Activated CD8-positive, alpha-beta T cell treated with anti-CD3 and anti-CD28 coated beads, Interleukin-2, amount 10 ng/mL, durations not matched to agents 7 days and 5 days (primary cell): ENCODE measurements around the gene KDELR3. TPM values are rescaled to one million over a fixed set of nuclear protein-coding genes. Genes with fewer than 3 reads are reported as not detected.
A peak's percentile ranks its signal among the peaks of the same experiment; 100 is the strongest.

ENCODE experiments used
- ATAC-seq: fragments of 150-1000 bp; cut with Tn5 transposase; one replicate; pipeline ENCODE4 v1.10.0; 2021; ENCODE audit warnings: moderate library complexity
- CTCF ChIA-PET: fragments of 350-600 bp; sonication (Branson Sonifier 250); formaldehyde crosslinking; loops from one replicate; lab custom pipeline; 2021; ENCODE audit warnings: antibody characterized with exemption; lab: Charles Lee
- POLR2A ChIA-PET: fragments of 350-600 bp; sonication (Branson Sonifier 250); formaldehyde crosslinking; loops from one replicate; lab custom pipeline; 2021; ENCODE audit warnings: antibody characterized with exemption; lab: Charles Lee
- DNase-seq: peaks from one replicate; pipeline ENCODE4 v3.0.0-alpha.2; 2020
- H3K27ac Mint-ChIP-seq: one replicate; pipeline ENCODE4 v1.8.0; 2021; ENCODE audit warnings: mild to moderate bottlenecking, mixed read lengths
- H3K27me3 Mint-ChIP-seq: one replicate; pipeline ENCODE4 v1.8.0; 2021; ENCODE audit warnings: low read depth, mixed read lengths
- H3K36me3 Mint-ChIP-seq: one replicate; pipeline ENCODE4 v1.8.0; 2021; ENCODE audit warnings: low read depth, mixed read lengths
- H3K4me1 Mint-ChIP-seq: one replicate; pipeline ENCODE4 v1.8.0; 2021; ENCODE audit warnings: low read depth, mixed read lengths
- H3K4me3 Mint-ChIP-seq: one replicate; pipeline ENCODE4 v1.8.0; 2021; ENCODE audit warnings: mild to moderate bottlenecking, mixed read lengths
- H3K9me3 Mint-ChIP-seq: one replicate; pipeline ENCODE4 v1.8.0; 2022; ENCODE audit warnings: mixed read lengths; ENCODE audit not compliant: insufficient read depth
- total RNA-seq, 2 experiments: library from RNA; stranded (reverse); gene quantifications; one replicate each; pipeline ENCODE4 v1.2.3, GENCODE V29; 2021

Gene KDELR3
- 1 to 10 TPM in 1 of 2 experiments, under 1 TPM in 1; 0.99 to 1.0 TPM for total RNA-seq

- POLR2A ChIA-PET, result no interaction called here
- peak; percentile 49 for DNase-seq
- CTCF ChIA-PET, result interaction anchor here (0.5 to 0.8 kb wide), 2 partner anchors 93 to 104 kb away, joined by 3 to 5 read pairs; no protein-coding TSS in a partner anchor
- Mint-ChIP-seq H3K4me3 (peak within 1 kb of the TSS; percentile 66), H3K27ac (peak within 1 kb of the TSS; percentile 34), H3K9me3 (no peaks in the 10 kb centered on the region), H3K27me3 (peaks cover 43% of the 10 kb centered on the region), H3K36me3 (no peaks in the 10 kb centered on the region), H3K4me1 (peaks cover 19% of the 10 kb centered on the region)
- peak; percentile 84 for ATAC-seq
Measured at GRCh38 chr22:38467904-38468442, at the start of gene KDELR3. Gene KDELR3, plus strand, starts transcription at chr22:38468096. Its CDS starts 138 bp downstream, at chr22:38468234.

GRCh38 chr22:38418589-38418988, 49.3 kb upstream of the KDELR3 start:
- H3K36me3 Mint-ChIP-seq, result no peaks in the 10 kb centered on the region
- no peak for DNase-seq
- no peak for ATAC-seq
- no peaks in the 10 kb centered on the region for H3K9me3 Mint-ChIP-seq
- H3K4me1 Mint-ChIP-seq, result no peaks in the 10 kb centered on the region
- H3K27ac Mint-ChIP-seq, result no peak overlapping the region
- CTCF ChIA-PET, result no interaction called here
- POLR2A ChIA-PET, result no interaction called here
- H3K27me3 Mint-ChIP-seq, result no peaks in the 10 kb centered on the region
- no peak overlapping the region for H3K4me3 Mint-ChIP-seq

GRCh38 chr22:38419121-38419857, 48.6 kb upstream of the KDELR3 start:
- no peaks in the 10 kb centered on the region for H3K9me3 Mint-ChIP-seq
- no peak overlapping the region for H3K4me3 Mint-ChIP-seq
- H3K36me3 Mint-ChIP-seq, result no peaks in the 10 kb centered on the region
- H3K27me3 Mint-ChIP-seq, result no peaks in the 10 kb centered on the region
- DNase-seq (no peak), ATAC-seq (no peak)
- ChIA-PET CTCF (no interaction called here), POLR2A (no interaction called here)
- no peak overlapping the region for H3K27ac Mint-ChIP-seq
- H3K4me1 Mint-ChIP-seq, result no peaks in the 10 kb centered on the region

GRCh38 chr22:38419858-38420160, 48.1 kb upstream of the KDELR3 start:
- no peak for DNase-seq
- Mint-ChIP-seq H3K4me1 (no peaks in the 10 kb centered on the region), H3K4me3 (no peak overlapping the region), H3K27me3 (no peaks in the 10 kb centered on the region), H3K36me3 (no peaks in the 10 kb centered on the region), H3K9me3 (no peaks in the 10 kb centered on the region), H3K27ac (no peak overlapping the region)
- ATAC-seq, result no peak
- POLR2A ChIA-PET, result no interaction called here
- CTCF ChIA-PET, result interaction anchor here (0.7 kb wide), 1 partner anchor 152 kb away, joined by 3 read pairs; no protein-coding TSS in a partner anchor

GRCh38 chr22:38420734-38421133, 47.2 kb upstream of the KDELR3 start:
- Mint-ChIP-seq H3K36me3 (no peaks in the 10 kb centered on the region), H3K9me3 (no peaks in the 10 kb centered on the region), H3K4me1 (no peaks in the 10 kb centered on the region), H3K4me3 (no peak overlapping the region), H3K27me3 (no peaks in the 10 kb centered on the region), H3K27ac (no peak overlapping the region)
- ATAC-seq (no peak), DNase-seq (no peak)
- ChIA-PET CTCF (interaction anchor here (0.7 kb wide), 1 partner anchor 151 kb away, joined by 3 read pairs; no protein-coding TSS in a partner anchor), POLR2A (no interaction called here)

- Mint-ChIP-seq H3K4me3 (no peak overlapping the region), H3K36me3 (no peaks in the 10 kb centered on the region), H3K27ac (no peak overlapping the region), H3K9me3 (no peaks in the 10 kb centered on the region), H3K27me3 (no peaks in the 10 kb centered on the region), H3K4me1 (no peaks in the 10 kb centered on the region)
- POLR2A ChIA-PET, result interaction anchor here (0.6 kb wide), 1 partner anchor 24 kb away, joined by 5 read pairs; no protein-coding TSS in a partner anchor
- ATAC-seq (no peak), DNase-seq (no peak)
- CTCF ChIA-PET, result no interaction called here
Measured at GRCh38 chr22:38422611-38423511, 45.0 kb upstream of the KDELR3 start.

GRCh38 chr22:38423512-38424503, 44.1 kb upstream of the KDELR3 start:
- ChIA-PET POLR2A (no interaction called here), CTCF (no interaction called here)
- Mint-ChIP-seq H3K4me1 (no peaks in the 10 kb centered on the region), H3K27ac (no peak overlapping the region), H3K27me3 (no peaks in the 10 kb centered on the region), H3K36me3 (no peaks in the 10 kb centered on the region), H3K9me3 (no peaks in the 10 kb centered on the region), H3K4me3 (no peak overlapping the region)
- DNase-seq, result no peak
- no peak for ATAC-seq

GRCh38 chr22:38424525-38425080, 43.3 kb upstream of the KDELR3 start:
- CTCF ChIA-PET, result interaction anchor here (0.8 kb wide), 1 partner anchor 11 kb away, joined by 3 read pairs; no protein-coding TSS in a partner anchor
- H3K27ac Mint-ChIP-seq, result no peak overlapping the region
- ATAC-seq, result no peak

GRCh38 chr22:38426628-38427027, 41.3 kb upstream of the KDELR3 start:
- no peaks in the 10 kb centered on the region for H3K27me3 Mint-ChIP-seq
- DNase-seq (no peak), ATAC-seq (no peak)
- CTCF ChIA-PET, result no interaction called here
- H3K27ac Mint-ChIP-seq, result no peak overlapping the region
- POLR2A ChIA-PET, result no interaction called here
- H3K4me1 Mint-ChIP-seq, result no peaks in the 10 kb centered on the region
- no peaks in the 10 kb centered on the region for H3K36me3 Mint-ChIP-seq
- no peak overlapping the region for H3K4me3 Mint-ChIP-seq
- no peaks in the 10 kb centered on the region for H3K9me3 Mint-ChIP-seq

More at GRCh38 chr22:38424525-38425080, 43.3 kb upstream of the KDELR3 start:
- no peaks in the 10 kb centered on the region for H3K27me3 Mint-ChIP-seq
- DNase-seq, result no peak
- no peaks in the 10 kb centered on the region for H3K4me1 Mint-ChIP-seq
- H3K4me3 Mint-ChIP-seq, result no peak overlapping the region
- POLR2A ChIA-PET, result no interaction called here
- H3K36me3 Mint-ChIP-seq, result no peaks in the 10 kb centered on the region
- no peaks in the 10 kb centered on the region for H3K9me3 Mint-ChIP-seq

GRCh38 chr22:38427465-38427864, 40.4 kb upstream of the KDELR3 start:
- CTCF ChIA-PET, result no interaction called here
- Mint-ChIP-seq H3K27me3 (no peaks in the 10 kb centered on the region), H3K4me1 (no peaks in the 10 kb centered on the region), H3K36me3 (no peaks in the 10 kb centered on the region), H3K4me3 (no peak overlapping the region), H3K9me3 (no peaks in the 10 kb centered on the region), H3K27ac (no peak overlapping the region)
- ATAC-seq (no peak), DNase-seq (no peak)
- POLR2A ChIA-PET, result no interaction called here

- ChIA-PET CTCF (interaction anchor here (1.6 kb wide), 1 partner anchor 14 kb away, joined by 6 read pairs; no protein-coding TSS in a partner anchor), POLR2A (no interaction called here)
- Mint-ChIP-seq H3K27ac (no peak overlapping the region), H3K4me1 (no peaks in the 10 kb centered on the region), H3K36me3 (no peaks in the 10 kb centered on the region), H3K27me3 (no peaks in the 10 kb centered on the region), H3K9me3 (no peaks in the 10 kb centered on the region), H3K4me3 (no peak overlapping the region)
- no peak for DNase-seq
- no peak for ATAC-seq
Measured at GRCh38 chr22:38427940-38428339, 40.0 kb upstream of the KDELR3 start.
